H9 (cell line): ENCODE data around the gene PALD1. TPM values are rescaled to one million over a fixed set of nuclear protein-coding genes. Genes with fewer than 3 reads are reported as not detected.

Source experiments
- DNase-seq: peaks from one replicate; pipeline ENCODE4 v3.0.0-alpha.2; 2017
- H2AFZ ChIP-seq: one replicate; pipeline ENCODE4 v1.6.1; 2013; ENCODE audit warnings: mild to moderate bottlenecking, low read length, control low read depth, moderate library complexity
- H2AK5ac ChIP-seq: 2 replicates; pipeline ENCODE4 v1.6.1; 2013; ENCODE audit warnings: low read length, control low read depth, mixed read lengths; ENCODE audit not compliant: insufficient read length
- H2BK120ac ChIP-seq: one replicate; pipeline ENCODE4 v1.6.1; 2013; ENCODE audit warnings: low read depth, mild to moderate bottlenecking, low read length, control low read depth, inconsistent platforms; ENCODE audit not compliant: poor library complexity, severe bottlenecking
- H2BK12ac ChIP-seq: 2 replicates; pipeline ENCODE4 v1.6.1; 2013; ENCODE audit warnings: low read length, control low read depth, mixed read lengths, low read depth; ENCODE audit not compliant: insufficient read length
- H2BK15ac ChIP-seq: 2 replicates; pipeline ENCODE4 v1.6.1; 2013; ENCODE audit warnings: low read depth, low read length, control low read depth
- H2BK20ac ChIP-seq: one replicate; pipeline ENCODE4 v1.6.1; 2013; ENCODE audit warnings: low read depth, mild to moderate bottlenecking, low read length, control low read depth, inconsistent platforms; ENCODE audit not compliant: poor library complexity, severe bottlenecking
- H2BK5ac ChIP-seq: 2 replicates; pipeline ENCODE4 v1.6.1; 2013; ENCODE audit warnings: low read length, control low read depth, mixed read lengths; ENCODE audit not compliant: insufficient read length
- H3K14ac ChIP-seq: 2 replicates; pipeline ENCODE4 v1.6.1; 2013; ENCODE audit warnings: low read length, control low read depth; ENCODE audit not compliant: insufficient read depth
- H3K18ac ChIP-seq: 2 replicates; pipeline ENCODE4 v1.6.1; 2013; ENCODE audit warnings: low read depth, mild to moderate bottlenecking, mixed read lengths, low read length, control low read depth; ENCODE audit not compliant: insufficient read length
- H3K23ac ChIP-seq: 2 replicates; pipeline ENCODE4 v1.6.1; 2013; ENCODE audit warnings: low read length, control low read depth, mixed read lengths, low read depth; ENCODE audit not compliant: insufficient read length
- H3K23me2 ChIP-seq: 2 replicates; pipeline ENCODE4 v1.6.1; 2013; ENCODE audit warnings: low read depth, mild to moderate bottlenecking, mixed read lengths, low read length, control low read depth; ENCODE audit not compliant: insufficient read length, poor library complexity, severe bottlenecking
- H3K27ac ChIP-seq: 2 replicates; pipeline ENCODE4 v1.5.1; 2013; ENCODE audit warnings: low read length, control low read depth, mixed read lengths, low read depth; ENCODE audit not compliant: insufficient read length
- H3K27me3 ChIP-seq: 2 replicates; pipeline ENCODE4 v1.6.1; 2013; ENCODE audit warnings: low read length, control low read depth, inconsistent platforms; ENCODE audit not compliant: insufficient read depth
- H3K4ac ChIP-seq: 2 replicates; pipeline ENCODE4 v1.6.1; 2013; ENCODE audit warnings: low read depth, mild to moderate bottlenecking, control low read depth, inconsistent platforms, low read length, moderate library complexity
- H3K4me1 ChIP-seq: 2 replicates; pipeline ENCODE4 v1.6.1; 2013; ENCODE audit warnings: low read length, control low read depth, inconsistent platforms; ENCODE audit not compliant: insufficient read depth
- H3K4me2 ChIP-seq: 2 replicates; pipeline ENCODE4 v1.6.1; 2013; ENCODE audit warnings: low read length, control low read depth, mixed read lengths; ENCODE audit not compliant: insufficient read length, insufficient read depth
- H3K56ac ChIP-seq: 2 replicates; pipeline ENCODE4 v1.6.1; 2013; ENCODE audit warnings: low read depth, mild to moderate bottlenecking, mixed read lengths, low read length, control low read depth; ENCODE audit not compliant: insufficient read length
- H3K79me1 ChIP-seq: 2 replicates; pipeline ENCODE4 v1.6.1; 2013; ENCODE audit warnings: low read depth, mild to moderate bottlenecking, moderate library complexity, low read length, control low read depth, inconsistent platforms; ENCODE audit not compliant: insufficient read depth, poor library complexity, severe bottlenecking
- H3K79me2 ChIP-seq: 2 replicates; pipeline ENCODE4 v1.6.1; 2013; ENCODE audit warnings: low read length, control low read depth, inconsistent platforms; ENCODE audit not compliant: insufficient read depth
- H3K9ac ChIP-seq: 2 replicates; pipeline ENCODE4 v1.6.1; 2013; ENCODE audit warnings: low read length, control low read depth, mixed read lengths; ENCODE audit not compliant: insufficient read length; ENCODE audit errors: extremely low read depth
- H3K9me3 ChIP-seq: one replicate; pipeline ENCODE4 v1.6.1; 2013; ENCODE audit warnings: low read depth, low read length, inconsistent platforms; ENCODE audit not compliant: control insufficient read depth
- H3T11ph ChIP-seq: one replicate; pipeline ENCODE4 v1.6.1; 2013; ENCODE audit warnings: mild to moderate bottlenecking, low read length, control low read depth, inconsistent platforms
- H4K20me1 ChIP-seq: one replicate; pipeline ENCODE4 v1.6.1; 2013; ENCODE audit not compliant: control insufficient read depth, insufficient read length, insufficient read depth
- H4K5ac ChIP-seq: 2 replicates; pipeline ENCODE4 v1.6.1; 2013; ENCODE audit warnings: low read depth, mild to moderate bottlenecking, mixed read lengths, low read length, control low read depth; ENCODE audit not compliant: insufficient read length
- H4K8ac ChIP-seq: replicated peaks from 2 replicates; pipeline ENCODE4 v1.6.1; 2013; ENCODE audit warnings: low read length, control low read depth, mixed read lengths, low read depth; ENCODE audit not compliant: insufficient read length
- H4K91ac ChIP-seq: 2 replicates; pipeline ENCODE4 v1.6.1; 2013; ENCODE audit warnings: low read depth, mild to moderate bottlenecking, moderate library complexity, mixed read lengths, low read length, control low read depth; ENCODE audit not compliant: insufficient read length
- H3K27ac Mint-ChIP-seq, 3 experiments: 2 replicates in 2 of 3; 3 replicates in 1 of 3; pipeline ENCODE4 v1.8.0; 2020 to 2021; ENCODE audit warnings: mixed read lengths in 3 of 3, mild to moderate bottlenecking in 1 of 3, moderate library complexity in 1 of 3
- H3K27me3 Mint-ChIP-seq: 2 replicates; pipeline ENCODE4 v1.8.0; 2021; ENCODE audit warnings: low read depth, mild to moderate bottlenecking, moderate library complexity, mixed read lengths
- H3K36me3 Mint-ChIP-seq, 3 experiments: 2 replicates in 2 of 3; 3 replicates in 1 of 3; pipeline ENCODE4 v1.8.0; 2020 to 2021; ENCODE audit warnings: low read depth in 3 of 3, mixed read lengths in 3 of 3; ENCODE audit not compliant: insufficient read depth in 1 of 3
- H3K4me1 Mint-ChIP-seq, 2 experiments: 2 replicates each; pipeline ENCODE4 v1.8.0; 2020; ENCODE audit warnings: mixed read lengths in 2 of 2
- H3K4me3 Mint-ChIP-seq, 2 experiments: 2 replicates in 1 of 2; 3 replicates in 1 of 2; pipeline ENCODE4 v1.8.0; 2020 to 2021; ENCODE audit warnings: mild to moderate bottlenecking in 2 of 2, mixed read lengths in 2 of 2, moderate library complexity in 1 of 2
- H3K9me3 Mint-ChIP-seq, 2 experiments: 2 replicates in 1 of 2; 3 replicates in 1 of 2; pipeline ENCODE4 v1.8.0; 2020; ENCODE audit warnings: mild to moderate bottlenecking in 2 of 2, mixed read lengths in 2 of 2, moderate library complexity in 1 of 2
- CTCF ChIP-seq: fragments of 200-600 bp; sonication (generic); conservative IDR thresholded peaks from 3 replicates; pipeline ENCODE4 v1.8.0; 2021; ENCODE audit warnings: antibody characterized with exemption, mild to moderate bottlenecking
- WGBS: extraction: QIAGEN DNeasy Blood & Tissue Kit; methylation state at CpG from one replicate; pipeline ENCODE4 v1.1.7; 2013; ENCODE audit warnings: missing lambda C conversion rate, low lambda C conversion rate, mixed read lengths; ENCODE audit not compliant: insufficient read length; ENCODE audit errors: extremely low coverage; 5-methylcytosine and 5-hydroxymethylcytosine counted together
- total RNA-seq: library from RNA; stranded (reverse); gene quantifications from 2 replicates; pipeline ENCODE4 v1.2.1, GENCODE V29; 2021

PALD1 gene
- total RNA-seq, 1 experiment from 2014 or later, result 21.1 TPM

GRCh38 chr10:70480239-70480861, 1.8 kb downstream of the PALD1 start:
- H2BK20ac ChIP-seq, result no peak overlapping the region
- H3K23me2 ChIP-seq, result peaks cover 14% of the 10 kb centered on the region
- no peak overlapping the region for H2BK12ac ChIP-seq
- H4K8ac ChIP-seq, result no peak overlapping the region
- H3K14ac ChIP-seq, result no peak overlapping the region
- no peak overlapping the region for H3K9ac ChIP-seq
- H3K27me3 ChIP-seq, result no peaks in the 10 kb centered on the region
- no peak for DNase-seq
- peak overlapping the region; percentile 61 for H3K4me2 ChIP-seq
- H3K4me1 ChIP-seq, result peaks cover 12% of the 10 kb centered on the region
- H4K5ac ChIP-seq, result no peak overlapping the region
- no peak overlapping the region for H3K18ac ChIP-seq
- H4K20me1 ChIP-seq, result no peaks in the 10 kb centered on the region
- H2BK120ac ChIP-seq, result no peak overlapping the region
- H3K79me2 ChIP-seq, result peaks cover 2% of the 10 kb centered on the region; the same call in 1 of the 2 replicates
- Mint-ChIP-seq H3K27me3 (peaks cover under 1% of the 10 kb centered on the region), H3K27ac (peak overlapping the region in 2 of 3 experiments; percentile 27 to 34; a peak in 1 of 7 replicates), H3K4me3 (peak overlapping the region; percentile 78 to 87), H3K4me1 (peaks cover 37 to 44% of the 10 kb centered on the region in 2 experiments), H3K36me3 (peaks cover 0 to 3% (median 0%) of the 10 kb centered on the region in 3 experiments; a peak in 1 of 7 replicates), H3K9me3 (no peaks in the 10 kb centered on the region)
- peaks cover 2% of the 10 kb centered on the region for H3K79me1 ChIP-seq
- no peak overlapping the region for H3T11ph ChIP-seq
- H2AFZ ChIP-seq, result no peak overlapping the region
- H3K4ac ChIP-seq, result no peak overlapping the region
- no peak overlapping the region for H3K27ac ChIP-seq
- TF ChIP-seq CTCF, result no peak
- H2BK15ac ChIP-seq, result no peak overlapping the region
- no peak overlapping the region for H4K91ac ChIP-seq
- H3K56ac ChIP-seq, result no peak overlapping the region
- no CpG with 5 or more reads among the region's 9 CpGs for WGBS
- H2AK5ac ChIP-seq, result no peak overlapping the region
- H2BK5ac ChIP-seq, result no peak overlapping the region
- no peaks in the 10 kb centered on the region for H3K9me3 ChIP-seq
- H3K23ac ChIP-seq, result no peak overlapping the region
